Measurements from ENCODE around the gene SEC14L2. TPM values are rescaled to one million over a fixed set of nuclear protein-coding genes. Genes with fewer than 3 reads are reported as not detected.

The SEC14L2 gene
- total RNA-seq, 1 donor: 16.6 TPM

- Histone ChIP-seq H3K79me2 (ENCODE audit: insufficient read depth, low read length) (peaks cover 3% of the 10 kb centered on the region), H3K9me3 (ENCODE audit: low read depth, low read length) (no peaks in the 10 kb centered on the region), H3K4me1 (ENCODE audit: insufficient read depth, low read length) (peaks cover 69% of the 10 kb centered on the region), H3K4me2 (ENCODE audit: insufficient read depth, low read length) (peak overlapping the region; percentile 93), H3K27me3 (ENCODE audit: insufficient read depth, low read length) (no peaks in the 10 kb centered on the region), H4K20me1 (ENCODE audit: insufficient read depth, low read length) (no peaks in the 10 kb centered on the region), H3K27ac (ENCODE audit: low read depth, low read length) (peak overlapping the region; percentile 97), H2AFZ (ENCODE audit: low read length) (peak overlapping the region; percentile 78), H3K4me3 (ENCODE audit: insufficient read depth, low read length) (peak overlapping the region; percentile 73), H3K36me3 (ENCODE audit: insufficient read depth, low read length) (peaks cover 24% of the 10 kb centered on the region)
- no peak for TF ChIP-seq CTCF (IDR thresholded peaks at IDR 0.05; ENCODE audit: extremely low read depth, low read depth, low read length)
- DNase-seq (ENCODE audit: insufficient read length, low spot score, missing footprints): no peak
Measured at GRCh38 chr22:30423301-30423958, 26.6 kb downstream of the SEC14L2 start.

DNA sequence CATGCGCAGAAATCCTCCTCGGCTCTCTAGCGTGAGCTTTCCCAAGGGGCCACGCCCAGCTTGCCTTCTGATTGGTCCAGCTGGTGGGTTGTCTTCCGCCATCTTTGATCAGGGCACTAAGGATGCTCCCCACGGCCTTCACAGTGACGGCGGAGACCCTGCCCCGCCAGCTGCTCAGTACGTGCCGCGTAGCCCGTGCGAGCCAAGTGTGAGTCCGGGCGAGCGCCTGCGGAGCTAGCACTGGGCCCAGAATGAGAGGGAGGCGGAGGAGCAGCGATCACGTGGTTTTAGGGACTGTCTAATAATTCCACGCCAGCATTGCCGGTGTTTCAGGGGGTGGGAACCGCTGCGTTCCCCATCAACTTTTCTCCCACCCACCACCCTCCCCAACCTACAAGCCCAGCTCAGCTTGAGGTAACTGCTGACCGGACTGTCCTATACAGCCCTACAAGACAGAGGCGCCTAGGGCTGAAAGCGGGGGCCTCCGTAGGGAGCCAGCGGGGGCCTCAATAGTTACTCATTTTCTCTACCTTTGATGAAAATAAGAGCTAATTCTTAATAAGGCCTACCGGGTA, 27.2 kb downstream of the SEC14L2 start:
- peaks cover 68% of the 10 kb centered on the region for H3K4me1 ChIP-seq (ENCODE audit: insufficient read depth, low read length)
- H2AFZ ChIP-seq (ENCODE audit: low read length): peak overlapping the region; percentile 84
- peak overlapping the region; percentile 73 for H3K4me3 ChIP-seq (ENCODE audit: insufficient read depth, low read length)
- H3K27ac ChIP-seq (ENCODE audit: low read depth, low read length): peak overlapping the region; percentile 97
- no peaks in the 10 kb centered on the region for H3K27me3 ChIP-seq (ENCODE audit: insufficient read depth, low read length)
- H4K20me1 ChIP-seq (ENCODE audit: insufficient read depth, low read length): no peaks in the 10 kb centered on the region
- H3K4me2 ChIP-seq (ENCODE audit: insufficient read depth, low read length): peak overlapping the region; percentile 93
- H3K79me2 ChIP-seq (ENCODE audit: insufficient read depth, low read length): peaks cover 3% of the 10 kb centered on the region
- H3K9me3 ChIP-seq (ENCODE audit: low read depth, low read length): no peaks in the 10 kb centered on the region
- H3K36me3 ChIP-seq (ENCODE audit: insufficient read depth, low read length): peaks cover 18% of the 10 kb centered on the region
- TF ChIP-seq CTCF (IDR thresholded peaks at IDR 0.05; ENCODE audit: extremely low read depth, low read depth, low read length): no peak
- DNase-seq (ENCODE audit: insufficient read length, low spot score, missing footprints): peak; percentile 98

- peak overlapping the region; percentile 97 for H3K27ac ChIP-seq (ENCODE audit: low read depth, low read length)
- H3K9me3 ChIP-seq (ENCODE audit: low read depth, low read length): no peaks in the 10 kb centered on the region
- peak overlapping the region; percentile 84 for H2AFZ ChIP-seq (ENCODE audit: low read length)
- no peaks in the 10 kb centered on the region for H3K27me3 ChIP-seq (ENCODE audit: insufficient read depth, low read length)
- peaks cover 61% of the 10 kb centered on the region for H3K4me1 ChIP-seq (ENCODE audit: insufficient read depth, low read length)
- TF ChIP-seq CTCF (IDR thresholded peaks at IDR 0.05; ENCODE audit: extremely low read depth, low read depth, low read length): peak; percentile 12
- peaks cover 3% of the 10 kb centered on the region for H3K79me2 ChIP-seq (ENCODE audit: insufficient read depth, low read length)
- H3K4me3 ChIP-seq (ENCODE audit: insufficient read depth, low read length): peak overlapping the region; percentile 73
- DNase-seq (ENCODE audit: insufficient read length, low spot score, missing footprints): no peak
- H3K36me3 ChIP-seq (ENCODE audit: insufficient read depth, low read length): peaks cover 11% of the 10 kb centered on the region
- peak overlapping the region; percentile 93 for H3K4me2 ChIP-seq (ENCODE audit: insufficient read depth, low read length)
- H4K20me1 ChIP-seq (ENCODE audit: insufficient read depth, low read length): no peaks in the 10 kb centered on the region
Measured at GRCh38 chr22:30424534-30425326, 27.9 kb downstream of the SEC14L2 start.

DNA sequence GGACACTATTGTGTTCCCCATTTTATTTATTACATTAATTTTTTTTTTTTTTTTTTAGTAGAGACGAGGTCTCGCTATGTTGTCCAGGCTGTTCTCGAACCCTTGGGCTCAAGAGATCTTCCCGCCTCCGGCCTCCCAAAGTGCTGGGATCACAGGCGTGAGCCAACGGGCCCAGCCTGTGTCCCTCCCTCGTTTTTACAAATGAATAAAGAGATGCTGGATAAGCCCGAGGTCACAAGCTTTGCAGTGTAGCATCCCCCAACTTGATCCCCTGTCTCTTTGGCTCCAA, 28.5 kb downstream of the SEC14L2 start:
- Histone ChIP-seq H3K9me3 (ENCODE audit: low read depth, low read length) (no peaks in the 10 kb centered on the region), H2AFZ (ENCODE audit: low read length) (peak overlapping the region; percentile 80), H3K4me2 (ENCODE audit: insufficient read depth, low read length) (peak overlapping the region; percentile 93), H3K27me3 (ENCODE audit: insufficient read depth, low read length) (no peaks in the 10 kb centered on the region), H3K27ac (ENCODE audit: low read depth, low read length) (peak overlapping the region; percentile 97), H4K20me1 (ENCODE audit: insufficient read depth, low read length) (no peaks in the 10 kb centered on the region), H3K4me1 (ENCODE audit: insufficient read depth, low read length) (peaks cover 56% of the 10 kb centered on the region), H3K36me3 (ENCODE audit: insufficient read depth, low read length) (peaks cover 11% of the 10 kb centered on the region), H3K79me2 (ENCODE audit: insufficient read depth, low read length) (peaks cover 3% of the 10 kb centered on the region), H3K4me3 (ENCODE audit: insufficient read depth, low read length) (peak overlapping the region; percentile 79)
- TF ChIP-seq CTCF (IDR thresholded peaks at IDR 0.05; ENCODE audit: extremely low read depth, low read depth, low read length): no peak
- DNase-seq (ENCODE audit: insufficient read length, low spot score, missing footprints): no peak
